GM12878 (cell line): ENCODE data around the gene MTMR1. TPM values are rescaled to one million over a fixed set of nuclear protein-coding genes. Genes with fewer than 3 reads are reported as not detected.

ENCODE experiments used
- ATAC-seq: fragments of 200-7000 bp; cut with Tn5 transposase; 3 replicates; pipeline ENCODE4 v1.9.1; 2020; ENCODE audit warnings: mild to moderate bottlenecking, moderate library complexity
- BruUV-seq: library from RNA; stranded (reverse); fragments of 400-500 nt; replicated peaks from 2 replicates; lab custom pipeline; 2021; lab: Mats Ljungman, UMichigan
- CTCF ChIA-PET: fragments of 300-600 bp; sonication (Branson Sonifier 250); formaldehyde crosslinking; extraction: SDS; loops from one replicate; lab custom pipeline; 2021; ENCODE audit warnings: inconsistent platforms; lab: Yijun Ruan, JAX
- POLR2A ChIA-PET: fragments of 350-600 bp; formaldehyde crosslinking; extraction: SDS; loops from one replicate; lab custom pipeline; 2021; ENCODE audit warnings: inconsistent platforms; lab: Charles Lee
- RAD21 ChIA-PET: fragments of 300-600 bp; sonication (Branson Sonifier 250); formaldehyde crosslinking; loops from one replicate; lab custom pipeline; 2023; ENCODE audit warnings: antibody characterized with exemption; ENCODE audit not compliant: unreplicated experiment; lab: Charles Lee
- SMC1A ChIA-PET: fragments of 300-600 bp; sonication (Branson Sonifier 250); formaldehyde crosslinking; loops from one replicate; lab custom pipeline; 2023; ENCODE audit not compliant: unreplicated experiment, uncharacterized antibody; lab: Charles Lee
- DNase-seq: peaks from one replicate; pipeline ENCODE4 v3.0.0-alpha.2; 2011; ENCODE audit warnings: low read depth, low spot score
- FAIRE-seq: peaks from 3 replicates; lab custom pipeline; 2011; peaks lifted over from hg19 to GRCh38; lab: Jason Lieb, UNC
- H2AFZ ChIP-seq: 2 replicates; pipeline ENCODE4 v1.6.0; 2011; ENCODE audit warnings: low read depth, low read length, control low read depth; ENCODE audit not compliant: control insufficient read depth
- H3K27ac ChIP-seq: 2 replicates; pipeline ENCODE4 v1.5.1; 2011; ENCODE audit warnings: control low read depth; ENCODE audit not compliant: control insufficient read depth, insufficient read depth
- H3K27me3 ChIP-seq, 2 experiments: replicated peaks in 1 of 2; 2 replicates each; pipeline versions ENCODE4 v1.6.0 to v1.6.1; 2011; ENCODE audit warnings: low read length in 1 of 2; ENCODE audit not compliant: control insufficient read depth in 2 of 2, insufficient read depth in 2 of 2
- H3K36me3 ChIP-seq, 2 experiments: 2 replicates each; pipeline ENCODE4 v1.5.1; 2011; ENCODE audit warnings: low read length in 1 of 2; ENCODE audit not compliant: control insufficient read depth in 2 of 2, insufficient read depth in 2 of 2
- H3K4me1 ChIP-seq: 2 replicates; pipeline ENCODE4 v1.6.1; 2011; ENCODE audit warnings: mild to moderate bottlenecking, low read length, moderate library complexity, mixed read lengths; ENCODE audit not compliant: control insufficient read depth, insufficient read depth
- H3K4me2 ChIP-seq: 2 replicates; pipeline ENCODE4 v1.6.0; 2011; ENCODE audit warnings: control low read depth; ENCODE audit not compliant: control insufficient read depth, insufficient read depth
- H3K4me3 ChIP-seq: fragments of 200-600 bp; sonication (generic); 2 replicates; pipeline ENCODE4 v1.5.1; 2016
- H3K79me2 ChIP-seq: 2 replicates; pipeline ENCODE4 v1.6.0; 2011; ENCODE audit warnings: low read length; ENCODE audit not compliant: control insufficient read depth, insufficient read depth
- H3K9ac ChIP-seq: 2 replicates; pipeline ENCODE4 v1.8.0; 2011; ENCODE audit warnings: low read length, control low read depth, mixed read lengths; ENCODE audit not compliant: control insufficient read depth, insufficient read depth
- H3K9me3 ChIP-seq: replicated peaks from 3 replicates; pipeline ENCODE4 v1.5.1; 2011; ENCODE audit warnings: mild to moderate bottlenecking, low read length; ENCODE audit not compliant: control insufficient read depth, insufficient read depth
- H4K20me1 ChIP-seq: 2 replicates; pipeline ENCODE4 v1.6.0; 2011; ENCODE audit not compliant: control insufficient read depth, insufficient read depth
- ASH2L ChIP-seq: fragments of 300-600, 200-600 bp; sonication (generic); IDR thresholded peaks from 2 replicates; pipeline ENCODE4 v1.6.1; 2017; ENCODE audit warnings: low read depth, mild to moderate bottlenecking, borderline replicate concordance
- BHLHE40 ChIP-seq, 2 experiments: fragments of 450-650 bp in 1 of 2; IDR thresholded peaks; 2 replicates each; pipeline ENCODE4 v1.6.1; 2011 to 2017; ENCODE audit warnings: low read depth in 2 of 2, borderline replicate concordance in 1 of 2, improper control_type of control experiment in 1 of 2, low read length in 1 of 2, mild to moderate bottlenecking in 1 of 2
- CBX3 ChIP-seq: fragments of 200-600 bp; sonication (generic); IDR thresholded peaks from 2 replicates; pipeline ENCODE4 v1.6.1; 2016; ENCODE audit warnings: low read depth, borderline replicate concordance
- CHD4 ChIP-seq: fragments of 200-600 bp; sonication (generic); IDR thresholded peaks from 2 replicates; pipeline ENCODE4 v1.6.1; 2016; ENCODE audit warnings: mild to moderate bottlenecking
- IRF5 ChIP-seq: fragments of 450-650 bp; IDR thresholded peaks from 2 replicates; pipeline ENCODE4 v1.6.1; 2017; ENCODE audit warnings: borderline replicate concordance
- KAT2A ChIP-seq: conservative IDR thresholded peaks from 2 replicates; pipeline ENCODE4 v1.6.1; 2011; ENCODE audit warnings: low read depth, low read length; ENCODE audit not compliant: control insufficient read depth
- MAX ChIP-seq: IDR thresholded peaks from 2 replicates; pipeline ENCODE4 v1.6.1; 2012; ENCODE audit warnings: low read depth, low read length, improper control_type of control experiment
- MEF2B ChIP-seq: fragments of 450-650 bp; IDR thresholded peaks from 2 replicates; pipeline ENCODE4 v1.6.1; 2018; ENCODE audit warnings: mild to moderate bottlenecking, moderate library complexity; ENCODE audit not compliant: partially characterized antibody, poor library complexity, severe bottlenecking
- NBN ChIP-seq: fragments of 450-650 bp; IDR thresholded peaks from 2 replicates; pipeline ENCODE4 v1.6.1; 2016
- NR2C1 ChIP-seq: fragments of 450-650 bp; IDR thresholded peaks from 2 replicates; pipeline ENCODE4 v1.6.1; 2017; ENCODE audit warnings: antibody characterized with exemption, mild to moderate bottlenecking, moderate library complexity
- NR2C2 ChIP-seq: IDR thresholded peaks from 2 replicates; pipeline ENCODE4 v1.6.1; 2011; ENCODE audit warnings: borderline replicate concordance, low read depth; ENCODE audit not compliant: control insufficient read depth, insufficient read length
- PAX5 ChIP-seq: IDR thresholded peaks from 2 replicates; pipeline ENCODE4 v1.6.1; 2011; ENCODE audit warnings: low read depth, low read length, borderline replicate concordance
- RELB ChIP-seq: fragments of 450-650 bp; IDR thresholded peaks from 2 replicates; pipeline ENCODE4 v1.6.1; 2017; ENCODE audit warnings: low read depth, mild to moderate bottlenecking, moderate library complexity
- SMARCA5 ChIP-seq: fragments of 450-650 bp; IDR thresholded peaks from 2 replicates; pipeline ENCODE4 v1.6.1; 2017; ENCODE audit warnings: mild to moderate bottlenecking
- TAF1 ChIP-seq: IDR thresholded peaks from 2 replicates; pipeline ENCODE4 v1.6.1; 2011; ENCODE audit warnings: mild to moderate bottlenecking, low read depth, low read length, borderline replicate concordance
- TCF3 ChIP-seq: IDR thresholded peaks from 2 replicates; pipeline ENCODE4 v1.6.1; 2012; ENCODE audit warnings: low read depth, mild to moderate bottlenecking, low read length, borderline replicate concordance; ENCODE audit not compliant: insufficient read depth
- WGBS: methylation state at CpG from one replicate; pipeline ENCODE4 v1.1.6; 2016; ENCODE audit warnings: low lambda C conversion rate; ENCODE audit not compliant: insufficient replicate concordance, insufficient coverage; ENCODE audit errors: missing lambda C conversion rate; 5-methylcytosine and 5-hydroxymethylcytosine counted together
- in situ Hi-C: fragments of 300-500 bp; cut with MboI; formaldehyde crosslinking; loops from 9 replicates; pipeline ENCODE4 v1.14.3; 2018; ENCODE audit warnings: mixed read lengths
- intact Hi-C: fragments of 100-400 bp; cut with micrococcal nuclease; formaldehyde crosslinking; loops from one replicate; pipeline ENCODE4 v1.14.2; 2022; ENCODE audit not compliant: unreplicated experiment
- polyA plus RNA-seq, 11 experiments: library from polyadenylated mRNA; depleted of rRNA in 4 of 11; unstranded in 6 of 11; stranded (reverse) in 5 of 11; fragments of >200 nt; fragmentation: Nextera tagmentation in 4 of 11; fragmentation: Illumina TruSeq in 1 of 11; extraction: Ambion mirVana in 4 of 11; extraction: Trizol in 1 of 11; gene quantifications; 1 replicate in 1 of 11; 2 replicates in 10 of 11; pipeline versions ENCODE4 v1.2.1 to v1.2.3, GENCODE V29; 2011 to 2016; ENCODE audit warnings: inconsistent platforms in 2 of 11, missing spikeins in 2 of 11, low read depth in 1 of 11
- total RNA-seq, 4 experiments: library from RNA; depleted of rRNA in 3 of 4; stranded (reverse); fragments of >200 nt in 3 of 4; fragmentation: Illumina TruSeq in 1 of 4; extraction: Trizol in 1 of 4; gene quantifications; 2 replicates each; pipeline versions ENCODE4 v1.2.1 to v1.2.3, GENCODE V29; 2013 to 2021
- TF ChIP-seq, protein P1 (sequence below): fragments of 450-650 bp; formaldehyde crosslinking; IDR thresholded peaks from 2 replicates; pipeline ENCODE4 v1.4.0; 2020; ENCODE audit warnings: mild to moderate bottlenecking, moderate library complexity

MTMR1 gene
- total and polyA plus RNA-seq, 10 of the 15 experiments (the other 5 are each of a cell fraction or from before 2014, with no cell fraction given) = 1.2 to 32.2 (median 22.9) TPM

- no peak for TF ChIP-seq MEF2B
- TF ChIP-seq CHD4 = no peak
- TF ChIP-seq PAX5 = no peak
- TF ChIP-seq IRF5 = no peak
- no peak for TF ChIP-seq ASH2L
Observed at GRCh38 chrX:150730719-150731118, 37.5 kb downstream of the MTMR1 start (continued).

GRCh38 chrX:150731795-150732194, 38.6 kb downstream of the MTMR1 start:
- POLR2A ChIA-PET = no interaction called here
- SMC1A ChIA-PET = interaction anchor here (1.1 kb wide), 1 partner anchor 11 kb away, joined by 3 read pairs; no protein-coding TSS in a partner anchor
- Histone ChIP-seq H3K9ac (no peak overlapping the region), H3K27me3 (no peaks in the 10 kb centered on the region), H2AFZ (no peak overlapping the region), H3K4me2 (no peak overlapping the region), H3K4me3 (no peak overlapping the region), H3K9me3 (no peaks in the 10 kb centered on the region), H4K20me1 (no peaks in the 10 kb centered on the region), H3K36me3 (peaks cover 0 to 8% of the 10 kb centered on the region in 2 experiments; a peak in 1 of 4 replicates), H3K79me2 (no peaks in the 10 kb centered on the region), H3K4me1 (no peaks in the 10 kb centered on the region), H3K27ac (no peak overlapping the region)
- ATAC-seq (no peak), FAIRE-seq (no peak), DNase-seq (no peak)
- RAD21 ChIA-PET = no interaction called here
- WGBS = 52% methylated on average over 3 of the region's 3 CpGs
- intact Hi-C loops (no loop called here), in situ Hi-C loops (no loop called here)
- CTCF ChIA-PET = interaction anchor here (3.8 kb wide), 1 partner anchor 13 kb away, joined by 21 read pairs; no protein-coding TSS in a partner anchor
- no TSS peak for BruUV-seq
- TF ChIP-seq NR2C1 = no peak
- TF ChIP-seq SMARCA5 = no peak
- no peak for TF ChIP-seq RELB
- no peak for TF ChIP-seq TAF1
- TF ChIP-seq MAX = no peak
- TF ChIP-seq CBX3 = no peak
- TF ChIP-seq KAT2A = no peak
- TF ChIP-seq NR2C2 = no peak
- TF ChIP-seq TCF3 = no peak
- no peak for TF ChIP-seq BHLHE40 (IDR thresholded peaks at IDR 0.05; ENCODE audit: borderline replicate concordance in 1 of 2, low read depth in 2 of 2, low read length in 1 of 2)
- TF ChIP-seq NBN = no peak
- TF ChIP-seq, protein P1, sequence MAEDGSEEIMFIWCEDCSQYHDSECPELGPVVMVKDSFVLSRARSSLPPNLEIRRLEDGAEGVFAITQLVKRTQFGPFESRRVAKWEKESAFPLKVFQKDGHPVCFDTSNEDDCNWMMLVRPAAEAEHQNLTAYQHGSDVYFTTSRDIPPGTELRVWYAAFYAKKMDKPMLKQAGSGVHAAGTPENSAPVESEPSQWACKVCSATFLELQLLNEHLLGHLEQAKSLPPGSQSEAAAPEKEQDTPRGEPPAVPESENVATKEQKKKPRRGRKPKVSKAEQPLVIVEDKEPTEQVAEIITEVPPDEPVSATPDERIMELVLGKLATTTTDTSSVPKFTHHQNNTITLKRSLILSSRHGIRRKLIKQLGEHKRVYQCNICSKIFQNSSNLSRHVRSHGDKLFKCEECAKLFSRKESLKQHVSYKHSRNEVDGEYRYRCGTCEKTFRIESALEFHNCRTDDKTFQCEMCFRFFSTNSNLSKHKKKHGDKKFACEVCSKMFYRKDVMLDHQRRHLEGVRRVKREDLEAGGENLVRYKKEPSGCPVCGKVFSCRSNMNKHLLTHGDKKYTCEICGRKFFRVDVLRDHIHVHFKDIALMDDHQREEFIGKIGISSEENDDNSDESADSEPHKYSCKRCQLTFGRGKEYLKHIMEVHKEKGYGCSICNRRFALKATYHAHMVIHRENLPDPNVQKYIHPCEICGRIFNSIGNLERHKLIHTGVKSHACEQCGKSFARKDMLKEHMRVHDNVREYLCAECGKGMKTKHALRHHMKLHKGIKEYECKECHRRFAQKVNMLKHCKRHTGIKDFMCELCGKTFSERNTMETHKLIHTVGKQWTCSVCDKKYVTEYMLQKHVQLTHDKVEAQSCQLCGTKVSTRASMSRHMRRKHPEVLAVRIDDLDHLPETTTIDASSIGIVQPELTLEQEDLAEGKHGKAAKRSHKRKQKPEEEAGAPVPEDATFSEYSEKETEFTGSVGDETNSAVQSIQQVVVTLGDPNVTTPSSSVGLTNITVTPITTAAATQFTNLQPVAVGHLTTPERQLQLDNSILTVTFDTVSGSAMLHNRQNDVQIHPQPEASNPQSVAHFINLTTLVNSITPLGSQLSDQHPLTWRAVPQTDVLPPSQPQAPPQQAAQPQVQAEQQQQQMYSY (CRISPR knock-in tag) = no peak
